Natural killer cell (primary cell): ENCODE data around the gene RNF157. TPM values are rescaled to one million over a fixed set of nuclear protein-coding genes. Genes with fewer than 3 reads are reported as not detected.

Experiments
- ATAC-seq, 3 donors: fragments of 150-1000 bp in 2 of 3; fragments of 200-7000 bp in 1 of 3; cut with Tn5 transposase; 1 replicate in 1 of 3; 2 replicates in 2 of 3; pipeline ENCODE4 v1.10.0; 2021; ENCODE audit warnings: mild to moderate bottlenecking in 2 of 3, moderate library complexity in 2 of 3
- DNase-seq, 2 donors: peaks; one replicate each; pipeline versions ENCODE4 v3.0.0 to v3.0.0-alpha.2; 2013 to 2021; ENCODE audit warnings: mixed read lengths in 1 of 2
- H3K27ac ChIP-seq: one replicate; pipeline ENCODE4 v1.5.1; 2013; ENCODE audit warnings: mild to moderate bottlenecking, low read length
- H3K27me3 ChIP-seq: one replicate; pipeline ENCODE4 v1.6.1; 2013; ENCODE audit warnings: low read length; ENCODE audit not compliant: control insufficient read depth, insufficient read depth
- H3K36me3 ChIP-seq: one replicate; pipeline ENCODE4 v1.6.1; 2013; ENCODE audit warnings: low read length; ENCODE audit not compliant: control insufficient read depth, insufficient read depth
- H3K4me1 ChIP-seq: one replicate; pipeline ENCODE4 v1.6.1; 2013; ENCODE audit warnings: low read length; ENCODE audit not compliant: control insufficient read depth, insufficient read depth
- H3K4me3 ChIP-seq: one replicate; pipeline ENCODE4 v1.5.1; 2013; ENCODE audit warnings: low read length
- H3K9me3 ChIP-seq: one replicate; pipeline ENCODE4 v1.6.1; 2013; ENCODE audit warnings: low read length; ENCODE audit not compliant: control insufficient read depth, insufficient read depth
- H3K27ac Mint-ChIP-seq, 2 donors: one replicate each; pipeline ENCODE4 v1.8.0; 2022; ENCODE audit warnings: mild to moderate bottlenecking in 2 of 2, mixed read lengths in 2 of 2, moderate library complexity in 1 of 2
- H3K27me3 Mint-ChIP-seq, 2 donors: one replicate each; pipeline ENCODE4 v1.8.0; 2022; ENCODE audit warnings: low read depth in 2 of 2, mixed read lengths in 2 of 2
- H3K36me3 Mint-ChIP-seq: one replicate; pipeline ENCODE4 v1.8.0; 2022; ENCODE audit warnings: mixed read lengths
- H3K4me1 Mint-ChIP-seq, 2 donors: one replicate each; pipeline ENCODE4 v1.8.0; 2022; ENCODE audit warnings: mixed read lengths in 2 of 2
- H3K4me3 Mint-ChIP-seq: one replicate; pipeline ENCODE4 v1.8.0; 2022; ENCODE audit warnings: mild to moderate bottlenecking, moderate library complexity, mixed read lengths
- H3K9me3 Mint-ChIP-seq, 2 donors: one replicate each; pipeline ENCODE4 v1.8.0; 2022; ENCODE audit warnings: mixed read lengths in 2 of 2
- CTCF ChIP-seq: fragments of 200-600 bp; IDR thresholded peaks from one replicate; pipeline ENCODE4 v1.8.0; 2022; ENCODE audit warnings: antibody characterized with exemption
- WGBS: methylation state at CpG from one replicate; pipeline ENCODE4 v1.1.7; 2013; ENCODE audit warnings: missing lambda C conversion rate; ENCODE audit not compliant: insufficient coverage; 5-methylcytosine and 5-hydroxymethylcytosine counted together
- intact Hi-C: fragments of 100-400 bp; cut with micrococcal nuclease; formaldehyde crosslinking; loops from one replicate; pipeline ENCODE4 v1.14.2; 2022
- total RNA-seq, 4 donors: library from RNA; stranded (reverse); fragments of 120-200 nt in 1 of 4; gene quantifications; one replicate each; pipeline versions ENCODE4 v1.2.3 to v1.2.4, GENCODE V29; 2013 to 2022

Gene RNF157
- total RNA-seq, 3 donors from 2014 or later (not counting 1 experiment from before 2014, with no cell fraction given), result 4.9 to 9.1 (median 8.5) TPM

GRCh38 chr17:76272541-76273444, 32.5 kb upstream of the RNF157 start:
- WGBS, result 28% methylated on average over 18 of the region's 19 CpGs
- no peaks in the 10 kb centered on the region for H3K9me3 ChIP-seq
- ATAC-seq (peak; percentile 1 to 12 (median 1)), DNase-seq (peak in 1 of 2 donors; percentile 64)
- Mint-ChIP-seq H3K36me3 (no peaks in the 10 kb centered on the region), H3K27ac (peak overlapping the region; percentile 99), H3K9me3 (no peaks in the 10 kb centered on the region), H3K27me3 (no peaks in the 10 kb centered on the region), H3K4me1 (peaks cover 25 to 50% of the 10 kb centered on the region in 2 donors), H3K4me3 (peak overlapping the region; percentile 82)
- H3K36me3 ChIP-seq, result peaks cover 11% of the 10 kb centered on the region
- TF ChIP-seq CTCF, result no peak
- no peaks in the 10 kb centered on the region for H3K27me3 ChIP-seq
- intact Hi-C loops, result loop anchor here (1.0 kb wide), 1 partner anchor 8 kb away; no protein-coding TSS in a partner anchor
- peaks cover 67% of the 10 kb centered on the region for H3K4me1 ChIP-seq
- peak overlapping the region; percentile 39 for H3K4me3 ChIP-seq
- H3K27ac ChIP-seq, result peak overlapping the region; percentile 92

- H3K9me3 ChIP-seq, result no peaks in the 10 kb centered on the region
- H3K27ac Mint-ChIP-seq, result peak overlapping the region; percentile 99
- DNase-seq, result peak; percentile 61 to 87
Measured at GRCh38 chr17:76271669-76272540, 31.6 kb upstream of the RNF157 start.

More at GRCh38 chr17:76271669-76272540, 31.6 kb upstream of the RNF157 start:
- no peak for TF ChIP-seq CTCF
- intact Hi-C loops, result loop anchor here (1.0 kb wide), 1 partner anchor 8 kb away; no protein-coding TSS in a partner anchor
- Histone ChIP-seq H3K4me3 (peak overlapping the region; percentile 39), H3K27ac (peak overlapping the region; percentile 92), H3K4me1 (peaks cover 76% of the 10 kb centered on the region), H3K36me3 (peaks cover 13% of the 10 kb centered on the region), H3K27me3 (no peaks in the 10 kb centered on the region)
- Mint-ChIP-seq H3K27me3 (no peaks in the 10 kb centered on the region), H3K9me3 (no peaks in the 10 kb centered on the region), H3K4me3 (peak overlapping the region; percentile 82), H3K36me3 (no peaks in the 10 kb centered on the region), H3K4me1 (peaks cover 28 to 53% of the 10 kb centered on the region in 2 donors)
- WGBS, result 10% methylated on average over 38 of the region's 38 CpGs
- ATAC-seq, result peak; percentile 61 to 70 (median 63)
